Endometrial microvascular endothelial cells (primary cell): ENCODE measurements around the gene C16orf82. TPM values are rescaled to one million over a fixed set of nuclear protein-coding genes. Genes with fewer than 3 reads are reported as not detected.

Experiments
- in situ Hi-C: cut with HindIII; loops from 2 replicates; pipeline ENCODE4 v1.10.0; 2017; ENCODE audit warnings: low sequenced_read_pairs, low pct_unique_long_range_greater_than_20kb; ENCODE audit errors: inconsistent ontology term
- total RNA-seq: library from RNA; depleted of rRNA; stranded (reverse); fragments of >200 nt; gene quantifications from one replicate; pipeline ENCODE4 v1.2.3, GENCODE V29; 2015; ENCODE audit errors: inconsistent ontology term

C16orf82 gene
- total RNA-seq: not detected

DNA sequence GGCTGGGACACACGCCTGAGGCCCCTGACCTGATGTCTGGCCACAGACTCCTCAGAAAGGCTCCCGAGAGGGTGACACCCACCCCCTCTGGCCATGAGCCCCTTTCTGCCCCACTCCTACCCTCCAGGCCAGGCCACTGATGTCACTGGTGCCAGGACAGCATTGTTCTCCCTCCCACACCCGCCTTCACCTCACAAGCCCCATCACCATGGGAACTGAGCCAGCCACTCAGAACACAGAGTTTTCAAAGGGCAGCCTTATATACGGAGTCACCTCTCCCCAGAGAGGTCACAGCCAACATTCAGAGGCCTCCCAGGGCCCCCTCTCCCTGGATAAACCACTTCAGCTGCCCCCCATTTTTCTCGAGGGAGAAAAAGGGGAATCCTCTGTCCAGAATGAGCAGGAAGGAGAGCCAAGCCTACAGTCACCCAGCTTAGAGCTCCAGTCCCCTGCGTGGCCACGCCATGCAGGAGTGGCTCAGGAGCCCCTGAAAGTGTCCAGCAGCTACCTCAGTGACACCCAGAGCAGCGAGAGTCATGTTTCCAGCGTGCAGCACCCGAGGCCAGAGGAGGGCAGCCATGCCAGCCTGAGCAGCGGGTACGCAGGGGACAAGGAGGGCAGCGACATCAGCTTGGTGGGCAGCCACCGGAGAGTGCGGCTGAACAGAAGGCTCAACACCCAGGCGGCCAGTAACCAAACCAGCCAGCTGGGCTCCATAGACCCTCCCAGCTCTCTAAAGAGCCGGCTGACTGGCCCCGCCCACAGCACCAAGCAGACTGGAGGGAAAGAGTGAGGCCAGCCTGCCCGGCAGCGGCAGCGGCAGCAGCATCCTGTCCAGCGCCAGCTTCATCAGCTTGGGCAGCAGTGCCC is at the start of gene C16orf82:
Gene C16orf82 (plus strand): TSS at position 260 of the 870 bp plus-strand sequence.
- in situ Hi-C loops: no loop called here

DNA sequence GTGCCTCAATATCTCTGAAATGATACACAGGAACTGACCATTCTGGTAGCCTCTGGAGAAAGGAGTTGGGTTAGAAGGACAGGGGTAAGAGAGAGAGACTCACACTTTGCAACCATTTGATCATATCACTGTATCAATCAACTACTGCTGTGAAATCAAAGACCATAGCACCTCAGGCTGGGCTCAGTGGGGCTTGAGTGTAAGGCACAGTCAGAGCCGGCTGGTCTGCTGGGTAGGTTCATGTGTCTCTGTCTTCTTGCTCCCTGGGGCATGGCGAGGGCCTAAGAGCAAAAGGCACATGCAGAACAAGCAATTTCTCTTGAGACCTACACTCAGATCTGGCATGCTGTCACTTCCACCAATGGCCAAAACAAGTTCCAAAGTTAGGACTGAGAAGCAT is 46.7 kb upstream of the C16orf82 start:
- in situ Hi-C loops: no loop called here

DNA sequence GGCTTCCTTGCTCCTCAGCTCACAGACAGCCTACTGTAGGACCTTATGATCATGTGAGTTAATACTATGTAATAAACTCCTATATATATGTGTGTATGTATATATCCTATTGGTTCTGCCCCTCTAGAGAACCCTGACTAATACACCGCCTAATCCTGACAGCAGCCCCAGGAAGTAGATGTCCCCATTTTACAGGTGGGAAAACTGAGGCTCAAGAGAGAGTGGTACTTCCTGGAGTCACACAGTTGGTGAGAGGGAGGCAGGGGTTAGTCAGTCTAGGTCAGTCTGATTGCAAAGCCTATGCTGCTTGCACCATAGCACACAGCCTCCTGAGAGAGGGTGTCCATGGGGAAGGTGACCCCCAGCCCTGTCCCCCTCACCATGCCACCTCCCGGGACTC is 42.7 kb upstream of the C16orf82 start:
- in situ Hi-C loops: no loop called here

DNA sequence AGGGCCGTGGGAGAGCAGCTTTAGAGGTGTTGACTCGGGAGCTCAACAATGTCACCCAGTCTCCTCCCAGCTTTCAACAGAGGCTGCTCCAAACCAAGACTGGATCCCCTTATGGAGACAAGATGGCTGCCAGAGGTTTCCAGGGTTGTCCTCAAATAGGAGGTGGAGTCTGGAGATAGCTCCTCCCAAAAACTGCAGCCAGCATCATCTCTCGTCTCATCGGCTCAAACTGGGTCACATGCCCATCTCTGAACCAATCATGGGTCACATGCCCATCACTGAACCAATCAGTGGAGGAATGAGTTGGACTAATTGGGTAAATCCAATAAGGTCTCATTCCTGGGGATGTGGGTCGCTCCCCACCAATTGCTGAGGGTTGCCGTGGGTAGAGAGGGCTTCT is 41.1 kb upstream of the C16orf82 start:
- in situ Hi-C loops: no loop called here

DNA sequence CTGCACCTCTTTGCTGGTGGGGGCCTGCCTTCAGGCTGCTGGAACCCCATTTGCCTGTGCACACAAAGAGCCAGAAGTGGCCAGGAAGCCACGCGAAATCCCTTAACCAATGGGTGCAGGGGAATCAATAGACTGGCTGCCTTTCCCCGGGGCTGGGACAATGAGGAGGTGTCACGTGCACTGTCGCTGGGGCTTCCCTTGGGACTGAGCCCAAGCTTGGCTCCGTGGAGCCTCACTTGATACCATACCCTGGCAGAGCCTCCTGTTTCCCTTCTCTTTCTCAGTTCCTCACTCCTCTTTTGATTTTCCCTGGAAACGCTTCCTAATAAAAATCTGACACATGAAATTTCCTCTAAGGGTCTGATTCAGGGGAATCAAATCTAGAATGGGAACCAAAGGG is 38.8 kb upstream of the C16orf82 start:
- in situ Hi-C loops: no loop called here

DNA sequence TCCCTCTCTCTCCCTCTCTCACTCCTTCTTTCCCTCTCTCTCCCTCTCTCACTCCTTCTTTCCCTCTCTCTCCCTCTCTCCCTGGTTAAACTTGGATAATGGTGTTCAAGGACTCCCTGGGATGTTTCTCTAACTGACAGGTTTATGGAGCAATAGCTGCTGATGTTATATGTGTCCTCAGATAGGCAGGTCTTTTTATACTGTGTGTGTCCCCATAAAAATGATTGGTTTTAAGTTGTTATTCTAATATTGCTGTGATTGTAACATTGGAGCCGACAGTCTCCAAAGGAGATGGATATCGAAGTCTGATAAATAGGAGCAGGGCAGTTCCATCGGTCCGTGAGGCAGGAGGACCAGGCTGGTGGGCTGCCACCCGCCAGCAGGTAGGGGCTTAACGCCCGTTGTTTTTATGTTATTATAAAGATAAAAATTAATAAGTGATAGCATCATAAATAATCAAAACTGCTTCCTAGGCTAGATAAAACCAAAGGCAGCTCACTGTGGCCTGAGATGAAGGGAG is 38.1 kb upstream of the C16orf82 start:
- in situ Hi-C loops: no loop called here

DNA sequence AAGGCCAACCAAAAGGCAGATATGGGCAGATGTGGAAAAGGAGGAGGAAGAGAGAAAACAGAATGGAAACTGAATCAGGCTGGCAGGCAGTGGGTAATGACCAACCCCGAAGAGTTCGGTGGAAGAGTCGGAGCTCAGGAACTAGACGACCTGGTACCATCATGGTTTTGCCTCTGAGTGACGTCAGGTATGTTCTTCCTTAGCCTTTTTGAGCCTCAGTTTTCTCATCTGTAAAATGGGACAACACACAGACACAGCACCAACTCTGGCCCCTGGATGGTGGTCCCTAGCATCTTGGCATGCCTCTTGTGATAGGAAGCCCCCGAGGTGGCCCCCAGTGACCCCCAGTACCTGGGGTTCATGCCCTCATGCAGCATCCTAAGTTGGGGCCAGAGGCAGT is 37.2 kb upstream of the C16orf82 start:
- in situ Hi-C loops: no loop called here

DNA sequence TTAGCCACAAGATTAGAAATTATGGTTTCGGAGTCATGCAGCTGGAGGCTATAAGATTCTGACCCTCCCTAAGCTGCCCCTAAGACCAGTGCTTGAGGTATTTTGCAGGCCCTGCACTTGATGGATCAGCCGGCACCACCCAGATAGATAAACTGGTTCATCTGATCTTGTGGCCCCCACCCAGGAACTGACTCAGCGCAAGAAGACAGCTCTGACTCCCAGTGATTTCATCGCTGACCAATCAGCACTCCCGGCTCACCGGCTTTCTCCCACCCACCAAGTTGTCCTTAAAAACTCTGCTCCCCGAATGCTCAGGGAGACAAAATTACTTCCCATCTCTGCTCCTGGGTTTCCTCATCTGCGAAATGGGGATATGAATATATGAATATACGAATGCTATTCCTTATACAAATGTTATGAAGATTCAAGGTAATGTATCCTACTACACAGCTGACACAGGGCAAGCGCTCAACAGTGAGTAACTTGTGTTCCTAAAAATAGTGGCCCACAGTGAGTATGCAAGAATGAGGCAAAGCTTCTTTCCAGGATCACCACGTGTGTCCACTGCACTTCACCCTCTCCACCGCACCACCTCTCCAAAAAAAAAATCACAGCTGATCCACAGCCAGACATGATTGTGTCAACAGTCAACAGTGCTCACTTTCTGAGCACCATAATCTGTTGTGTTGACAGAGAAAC is 33.3 kb upstream of the C16orf82 start:
- in situ Hi-C loops: no loop called here

DNA sequence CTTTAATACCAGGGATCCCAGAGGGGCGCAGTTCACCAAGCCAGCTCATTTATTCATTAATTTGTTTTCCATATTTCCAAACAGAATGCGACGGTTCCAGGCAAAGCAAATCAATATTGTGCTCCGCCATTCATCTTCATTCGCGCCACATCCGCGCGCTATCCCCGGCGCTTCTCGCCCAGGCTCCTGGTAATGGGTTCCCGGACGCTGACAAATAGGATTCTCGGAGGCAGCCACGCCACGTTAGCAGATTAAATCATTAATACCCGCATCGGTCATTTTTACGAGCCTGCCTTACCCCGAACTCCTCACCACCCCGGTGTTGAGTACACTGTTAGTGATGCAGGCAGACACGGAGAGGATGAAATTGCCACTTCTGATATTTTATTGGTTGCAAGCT is 26.0 kb upstream of the C16orf82 start:
- in situ Hi-C loops: no loop called here

DNA sequence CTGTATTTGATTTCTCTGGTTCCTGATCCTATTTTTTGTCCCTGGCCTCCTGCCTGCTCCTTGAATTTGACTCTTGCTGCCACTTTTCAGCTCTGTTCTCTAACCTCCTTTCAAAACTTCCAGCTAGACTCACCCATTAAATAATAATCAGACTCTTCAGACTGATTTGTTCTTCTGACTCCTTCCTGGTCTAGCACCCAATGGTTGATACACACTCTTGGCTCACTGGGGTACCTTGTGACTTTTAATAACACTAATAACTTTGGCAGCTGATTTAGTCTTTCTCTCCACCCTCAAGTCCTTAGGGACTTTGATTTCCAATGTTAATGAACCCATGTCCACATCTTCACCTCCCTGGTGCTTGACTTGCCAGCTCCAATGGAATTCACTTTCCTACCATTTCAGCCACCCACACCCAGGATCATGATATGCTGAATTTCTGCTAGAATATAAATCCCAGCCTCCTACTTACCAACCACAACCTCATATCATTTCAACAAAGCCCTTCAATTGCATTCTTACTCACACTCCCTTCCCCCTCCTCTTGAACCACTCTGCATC is 19.7 kb upstream of the C16orf82 start:
- in situ Hi-C loops: no loop called here

DNA sequence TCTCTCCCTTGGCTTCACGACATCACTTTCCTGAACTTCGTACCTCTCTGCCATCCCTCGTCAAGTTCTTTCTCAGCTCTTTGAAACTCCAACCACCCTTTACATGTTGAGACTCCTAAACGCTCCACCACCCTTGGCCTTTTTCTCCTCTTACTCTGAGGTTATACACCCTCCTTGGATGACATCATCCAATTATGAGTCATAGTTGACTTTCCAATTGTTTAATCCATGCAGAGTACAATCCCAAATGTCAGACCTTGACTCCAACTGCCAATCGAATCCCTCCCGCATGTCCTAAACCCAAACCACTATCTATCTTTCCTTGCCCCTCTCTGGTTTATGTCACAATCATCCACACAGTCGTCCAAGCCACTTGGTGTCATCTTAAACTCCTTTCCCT is 18.4 kb upstream of the C16orf82 start:
- in situ Hi-C loops: no loop called here

DNA sequence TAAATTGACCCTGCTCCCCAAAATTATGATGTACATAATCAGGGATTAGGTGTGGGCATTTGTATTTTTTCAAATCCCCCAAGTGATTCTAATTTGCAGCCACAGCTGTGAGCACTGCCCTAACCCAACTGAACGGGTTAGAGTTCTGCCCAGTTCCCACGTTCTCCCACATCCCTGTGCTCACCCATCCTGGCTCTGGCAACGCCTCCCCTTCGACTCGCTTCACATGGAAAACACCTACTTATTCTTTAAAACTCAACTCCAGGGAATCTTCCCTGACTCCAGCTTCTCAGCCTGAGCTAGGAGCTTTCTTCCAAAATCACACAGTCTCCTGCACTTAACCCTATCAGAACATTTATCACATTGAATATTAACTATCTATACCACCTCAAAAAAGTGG is 17.6 kb upstream of the C16orf82 start:
- in situ Hi-C loops: no loop called here

DNA sequence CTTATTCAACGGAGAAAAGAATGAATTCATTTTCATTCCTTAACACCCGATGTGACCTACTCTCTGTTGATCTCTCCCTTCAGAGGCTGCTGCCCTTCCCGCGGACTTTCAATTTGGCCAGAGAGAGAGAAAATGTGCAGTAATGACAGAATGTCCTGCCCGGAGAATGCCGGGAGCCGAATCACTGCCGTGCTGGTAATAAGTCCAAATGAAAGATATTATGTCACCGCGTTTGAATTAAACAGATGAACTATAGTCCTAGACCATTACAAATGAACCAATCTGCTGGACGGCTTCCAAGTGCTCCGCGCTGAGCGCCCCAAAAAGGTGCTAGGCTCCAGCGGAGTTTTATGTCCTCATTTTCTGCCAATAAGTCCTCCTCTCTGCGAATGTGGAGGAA is 14.7 kb upstream of the C16orf82 start:
- in situ Hi-C loops: no loop called here

DNA sequence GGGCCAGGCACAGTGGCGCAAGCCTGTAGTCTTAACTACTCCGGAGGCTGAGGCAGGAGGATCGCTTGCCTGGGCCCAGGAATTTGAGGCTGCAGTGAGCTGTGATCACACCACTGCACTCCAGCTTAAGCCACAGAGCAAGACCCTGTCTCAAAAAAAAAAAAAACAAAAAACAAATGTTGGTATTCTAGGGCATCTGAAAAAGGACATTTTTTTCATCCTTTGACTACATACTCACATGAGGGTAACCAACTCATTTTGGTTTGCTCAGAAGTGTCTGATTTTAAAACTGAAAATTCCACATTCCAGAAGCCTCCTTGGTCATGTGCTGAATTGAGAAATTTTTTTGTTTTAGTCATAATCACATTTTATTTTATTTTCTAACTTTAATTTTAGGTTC is 12.7 kb upstream of the C16orf82 start:
- in situ Hi-C loops: no loop called here

DNA sequence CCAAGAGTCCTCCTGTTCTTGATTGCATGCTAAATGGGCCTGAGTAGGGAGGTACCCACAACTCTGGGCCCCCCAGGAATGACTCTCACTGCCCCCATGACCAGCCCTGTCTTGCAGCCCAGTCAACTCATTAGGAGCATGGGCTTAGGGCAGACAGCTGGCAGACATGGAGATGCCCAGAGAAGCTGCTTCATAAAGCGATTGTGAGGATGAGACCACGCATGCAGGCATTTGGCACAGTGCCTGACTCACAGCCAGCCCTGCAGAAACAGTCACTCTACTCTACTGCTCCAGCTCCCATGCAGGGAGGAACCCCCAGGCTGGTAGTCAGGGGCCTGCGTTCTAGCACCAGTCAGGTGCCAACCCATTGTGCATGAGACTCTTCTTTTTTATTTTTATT is 8.4 kb upstream of the C16orf82 start:
- in situ Hi-C loops: no loop called here

DNA sequence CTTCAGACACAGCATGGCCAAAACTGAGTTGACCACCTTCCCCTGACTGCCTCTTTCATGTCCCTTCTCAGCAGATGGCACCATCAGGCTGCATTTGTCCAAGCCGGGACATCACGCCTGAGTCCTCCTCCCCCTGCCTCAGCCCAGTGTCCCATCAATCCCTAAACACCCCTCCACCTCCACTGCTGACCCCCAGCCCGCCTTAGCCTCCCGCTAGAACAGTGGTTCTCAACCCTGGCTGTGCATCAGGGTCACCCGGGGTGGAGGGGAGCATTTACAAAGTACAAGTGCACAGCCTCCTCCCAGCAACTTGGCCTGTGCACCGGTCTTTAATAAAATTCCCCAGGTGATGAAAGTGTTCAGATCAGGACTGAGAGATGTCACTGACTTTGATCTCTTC is 4.0 kb downstream of the C16orf82 start:
- in situ Hi-C loops: no loop called here

DNA sequence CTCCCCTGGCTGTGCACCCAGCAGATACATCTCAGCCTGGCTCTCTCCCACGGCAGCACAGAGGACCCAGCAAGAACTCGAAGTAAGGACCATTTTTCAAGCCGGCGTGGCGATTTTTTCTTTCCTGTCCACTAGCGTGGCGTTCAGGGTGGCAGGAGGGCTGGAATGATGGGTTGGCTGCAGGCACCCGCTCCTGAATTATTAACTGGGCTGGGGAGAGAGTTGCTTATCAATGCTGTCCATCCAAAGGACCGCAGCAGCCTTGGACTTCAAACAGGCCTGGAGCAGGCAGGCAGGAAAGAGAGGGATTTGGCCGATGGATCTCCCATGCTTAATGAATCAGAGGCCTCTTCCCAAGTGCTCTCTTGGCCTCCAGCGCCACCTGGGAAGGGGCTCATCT is 7.0 kb downstream of the C16orf82 start:
- in situ Hi-C loops: no loop called here

DNA sequence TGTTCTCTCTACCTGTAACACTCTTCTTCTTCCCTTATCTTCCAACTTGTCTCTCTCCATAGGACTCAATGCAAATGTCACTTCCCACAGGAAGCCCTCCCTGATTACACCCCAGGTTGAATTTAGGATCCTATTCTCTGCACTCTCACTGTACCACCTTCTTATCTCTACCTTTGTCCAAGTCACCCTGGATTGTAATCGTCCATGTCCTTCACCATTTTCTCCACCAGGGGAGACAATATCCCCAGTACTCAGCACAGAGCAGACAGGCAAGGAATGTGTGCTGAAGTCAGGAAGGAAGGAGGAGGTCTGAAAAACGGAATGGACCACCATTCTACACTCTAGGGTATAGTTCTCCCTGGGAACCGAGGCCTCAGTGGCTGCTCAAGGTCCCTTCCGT is 14.2 kb downstream of the C16orf82 start:
- in situ Hi-C loops: no loop called here

DNA sequence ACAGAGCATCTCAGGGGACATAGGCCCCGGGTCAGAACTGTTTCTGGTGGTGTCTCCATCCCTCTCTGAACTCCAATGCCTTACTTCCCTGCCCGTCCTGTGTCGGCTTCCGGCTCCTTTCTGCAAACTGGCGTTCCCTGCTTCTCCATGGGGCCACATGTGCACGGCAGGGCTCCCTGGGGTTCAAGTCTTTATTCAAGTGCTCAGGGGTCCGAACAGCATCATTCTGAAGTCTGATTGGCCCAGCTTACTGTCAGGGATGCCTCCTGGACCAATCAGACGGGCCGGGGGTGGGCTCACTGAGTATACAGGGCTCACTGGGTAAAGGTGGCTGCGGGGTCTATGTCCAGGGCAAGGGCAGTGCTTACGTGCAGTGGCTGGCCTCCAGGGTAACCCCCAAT is 17.1 kb downstream of the C16orf82 start:
- in situ Hi-C loops: no loop called here
